ENCODE measurements around the gene RRP1B. TPM values are rescaled to one million over a fixed set of nuclear protein-coding genes. Genes with fewer than 3 reads are reported as not detected.

The RRP1B gene
- total and polyA plus RNA-seq, 2 donors (not counting 1 experiment from before 2014, with no cell fraction given): 6.0 to 22.4 TPM

DNA sequence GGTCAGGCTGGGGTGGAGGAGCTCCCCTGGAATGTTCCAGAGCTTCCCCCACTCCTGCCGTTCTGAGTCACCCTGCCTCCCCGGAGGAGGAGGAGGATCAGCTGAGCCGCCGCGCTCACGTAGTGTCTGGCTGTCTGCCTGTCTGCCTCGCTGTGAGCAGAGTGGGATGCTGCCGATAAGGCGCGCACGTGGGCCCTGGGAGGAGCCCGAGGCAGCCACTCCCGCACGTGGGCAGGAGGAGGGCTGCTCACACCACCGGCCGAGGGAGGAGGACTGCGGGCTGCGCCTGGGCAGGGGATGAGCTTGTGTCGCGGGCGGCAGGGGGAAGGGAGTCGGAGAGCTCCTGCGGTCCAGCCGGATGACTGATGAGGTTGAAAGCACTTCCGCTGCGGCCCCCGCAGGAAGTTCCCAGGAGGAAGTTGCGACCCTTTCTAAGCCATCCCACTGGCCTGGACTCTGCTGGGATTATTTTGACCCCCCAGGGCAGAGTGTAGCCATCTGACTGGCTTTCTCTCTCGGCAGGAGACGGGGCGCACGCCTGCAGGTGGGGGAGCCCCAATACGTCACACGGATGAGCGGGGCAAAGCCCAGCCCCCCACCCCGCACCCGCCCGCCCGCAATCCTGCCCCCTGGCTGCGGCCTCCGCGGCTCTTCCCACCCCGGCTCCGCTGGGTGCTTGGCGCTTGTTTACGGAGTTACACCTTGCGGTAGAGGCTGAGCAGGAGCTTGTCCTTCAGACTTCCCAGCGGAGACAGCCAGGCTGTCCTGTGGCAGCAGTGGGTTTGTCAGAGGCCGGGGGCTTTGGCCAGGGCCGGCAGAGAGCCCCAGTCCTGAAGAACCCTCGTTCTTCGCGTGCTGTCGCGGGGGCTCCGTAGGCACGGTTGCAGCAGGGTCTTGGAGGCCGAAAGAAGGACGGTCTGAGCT, 69.4 kb downstream of the RRP1B start:
- ChIA-PET CTCF (interaction anchor here (0.6 to 1.6 kb wide), 7 partner anchors 9 to 210 kb away, joined by 3 to 7 read pairs (median 4); partner anchors contain the start of genes PDXK and RRP1), POLR2A (interaction anchor here (0.6 to 1.2 kb wide), 5 partner anchors 9 to 1851 kb away, joined by 3 to 5 read pairs (median 4); no protein-coding TSS in a partner anchor)
- Histone ChIP-seq H3K4me3 (ENCODE audit: control extremely low read depth in 1 of 5, extremely low read depth in 1 of 5, insufficient read depth in 1 of 5, low read depth in 2 of 5, low read length in 4 of 5) (peak overlapping the region in 4 of 5 experiments; percentile 53 to 62 (median 60)), H3K36me3 (replicated peaks in 1 of 2; ENCODE audit: control extremely low read depth in 1 of 2, control insufficient read depth in 1 of 2, extremely low read depth in 1 of 2, insufficient read depth in 2 of 2, low read length in 1 of 2) (peaks cover 0 to 3% of the 10 kb centered on the region in 2 experiments), H3K27me3 (replicated peaks in 1 of 4; ENCODE audit: control extremely low read depth in 1 of 4, control insufficient read depth in 3 of 4, insufficient read depth in 4 of 4, low read length in 3 of 4) (no peaks in the 10 kb centered on the region), H3K9me3 (ENCODE audit: control extremely low read depth in 1 of 3, control insufficient read depth in 2 of 3, insufficient read depth in 1 of 3, low read length in 2 of 3) (no peaks in the 10 kb centered on the region), H2AFZ (ENCODE audit: insufficient read depth, low read depth, low read length, poor library complexity, severe bottlenecking) (peak overlapping the region; percentile 40), H4K20me1 (ENCODE audit: control insufficient read depth, insufficient read depth, low read length, poor library complexity, severe bottlenecking) (peaks cover 61% of the 10 kb centered on the region), H3K4me2 (replicated peaks; ENCODE audit: low read depth, low read length, poor library complexity, severe bottlenecking) (peak overlapping the region; percentile 99), H3K9ac (ENCODE audit: low read length) (peak overlapping the region; percentile 75), H3K27ac (ENCODE audit: low read length in 2 of 2) (peak overlapping the region; percentile 18 to 77), H3K4me1 (ENCODE audit: control insufficient read depth in 2 of 2, insufficient read depth in 2 of 2, low read length in 2 of 2) (peaks cover 44 to 54% of the 10 kb centered on the region in 2 donors), H3K79me2 (ENCODE audit: control insufficient read depth, insufficient read depth, low read length) (peaks cover 56% of the 10 kb centered on the region)
- DNase-seq (peak; percentile 85), ATAC-seq (ENCODE audit: low read depth) (peak; percentile 76)
- Mint-ChIP-seq H3K27ac (peak overlapping the region; percentile 86), H3K9me3 (ENCODE audit: insufficient read depth) (no peaks in the 10 kb centered on the region), H3K4me3 (peak overlapping the region; percentile 95), H3K27me3 (no peaks in the 10 kb centered on the region), H3K4me1 (peaks cover 48% of the 10 kb centered on the region)
- intact Hi-C loops (cut with micrococcal nuclease): loop anchor here (1.0 to 5.0 kb wide), 2 partner anchors 9 to 1379 kb away; partner anchors contain the start of gene PDXK
- WGBS (ENCODE audit: insufficient coverage): 13% methylated on average over 50 of the region's 59 CpGs
- TF ChIP-seq, protein P1, sequence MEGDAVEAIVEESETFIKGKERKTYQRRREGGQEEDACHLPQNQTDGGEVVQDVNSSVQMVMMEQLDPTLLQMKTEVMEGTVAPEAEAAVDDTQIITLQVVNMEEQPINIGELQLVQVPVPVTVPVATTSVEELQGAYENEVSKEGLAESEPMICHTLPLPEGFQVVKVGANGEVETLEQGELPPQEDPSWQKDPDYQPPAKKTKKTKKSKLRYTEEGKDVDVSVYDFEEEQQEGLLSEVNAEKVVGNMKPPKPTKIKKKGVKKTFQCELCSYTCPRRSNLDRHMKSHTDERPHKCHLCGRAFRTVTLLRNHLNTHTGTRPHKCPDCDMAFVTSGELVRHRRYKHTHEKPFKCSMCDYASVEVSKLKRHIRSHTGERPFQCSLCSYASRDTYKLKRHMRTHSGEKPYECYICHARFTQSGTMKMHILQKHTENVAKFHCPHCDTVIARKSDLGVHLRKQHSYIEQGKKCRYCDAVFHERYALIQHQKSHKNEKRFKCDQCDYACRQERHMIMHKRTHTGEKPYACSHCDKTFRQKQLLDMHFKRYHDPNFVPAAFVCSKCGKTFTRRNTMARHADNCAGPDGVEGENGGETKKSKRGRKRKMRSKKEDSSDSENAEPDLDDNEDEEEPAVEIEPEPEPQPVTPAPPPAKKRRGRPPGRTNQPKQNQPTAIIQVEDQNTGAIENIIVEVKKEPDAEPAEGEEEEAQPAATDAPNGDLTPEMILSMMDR (IDR thresholded peaks at IDR 0.05): peak; percentile 43
- TF ChIP-seq EZH2 (IDR thresholded peaks at IDR 0.05; ENCODE audit: borderline replicate concordance, insufficient read depth, low read depth, low read length, poor library complexity, severe bottlenecking): no peak

DNA sequence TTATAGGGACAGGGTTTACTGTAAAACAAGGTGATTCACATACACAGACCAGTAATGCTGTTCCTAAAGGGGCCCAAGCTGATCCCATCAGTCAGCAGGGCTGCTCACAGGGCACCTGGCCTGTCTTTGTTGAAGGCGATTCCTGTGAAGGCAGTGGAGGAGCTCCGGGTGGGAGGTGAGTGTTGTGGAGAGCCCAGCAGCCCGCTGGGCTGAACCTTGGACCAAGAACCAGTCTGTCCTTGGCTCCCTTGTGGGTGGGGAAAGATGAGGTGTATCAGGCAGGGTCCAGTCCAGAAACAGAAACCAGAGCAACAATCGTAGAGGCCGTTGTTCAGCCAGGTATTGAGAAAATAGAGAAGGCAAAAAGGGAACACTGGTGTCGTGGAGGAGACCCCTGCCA, 72.1 kb downstream of the RRP1B start:
- no peak overlapping the region for H3K27ac ChIP-seq (ENCODE audit: low read length in 2 of 2)
- ChIA-PET CTCF (no interaction called here), POLR2A (no interaction called here)

More for the DNA sequence above, 72.1 kb downstream of the RRP1B start:
- Mint-ChIP-seq H3K27ac (no peak overlapping the region), H3K27me3 (no peaks in the 10 kb centered on the region), H3K4me3 (no peak overlapping the region), H3K9me3 (ENCODE audit: insufficient read depth) (no peaks in the 10 kb centered on the region), H3K4me1 (peaks cover 30% of the 10 kb centered on the region)
- no peak for TF ChIP-seq EZH2 (IDR thresholded peaks at IDR 0.05; ENCODE audit: borderline replicate concordance, insufficient read depth, low read depth, low read length, poor library complexity, severe bottlenecking)
- TF ChIP-seq, protein P1 (IDR thresholded peaks at IDR 0.05): no peak
- Histone ChIP-seq H4K20me1 (ENCODE audit: control insufficient read depth, insufficient read depth, low read length, poor library complexity, severe bottlenecking) (peaks cover 71% of the 10 kb centered on the region), H2AFZ (ENCODE audit: insufficient read depth, low read depth, low read length, poor library complexity, severe bottlenecking) (no peak overlapping the region), H3K27me3 (replicated peaks in 1 of 4; ENCODE audit: control extremely low read depth in 1 of 4, control insufficient read depth in 3 of 4, insufficient read depth in 4 of 4, low read length in 3 of 4) (no peaks in the 10 kb centered on the region), H3K4me2 (replicated peaks; ENCODE audit: low read depth, low read length, poor library complexity, severe bottlenecking) (no peak overlapping the region), H3K9ac (ENCODE audit: low read length) (no peak overlapping the region), H3K4me3 (ENCODE audit: control extremely low read depth in 1 of 5, extremely low read depth in 1 of 5, insufficient read depth in 1 of 5, low read depth in 2 of 5, low read length in 4 of 5) (no peak overlapping the region), H3K79me2 (ENCODE audit: control insufficient read depth, insufficient read depth, low read length) (peaks cover 35% of the 10 kb centered on the region), H3K4me1 (ENCODE audit: control insufficient read depth in 2 of 2, insufficient read depth in 2 of 2, low read length in 2 of 2) (peaks cover 23 to 30% of the 10 kb centered on the region in 2 donors), H3K9me3 (ENCODE audit: control extremely low read depth in 1 of 3, control insufficient read depth in 2 of 3, insufficient read depth in 1 of 3, low read length in 2 of 3) (peaks cover 0 to 3% (median 0%) of the 10 kb centered on the region in 3 donors), H3K36me3 (replicated peaks in 1 of 2; ENCODE audit: control extremely low read depth in 1 of 2, control insufficient read depth in 1 of 2, extremely low read depth in 1 of 2, insufficient read depth in 2 of 2, low read length in 1 of 2) (peaks cover 0 to 3% of the 10 kb centered on the region in 2 experiments)
- WGBS (ENCODE audit: insufficient coverage): 87% methylated on average over 6 of the region's 6 CpGs
- DNase-seq (no peak), ATAC-seq (ENCODE audit: low read depth) (no peak)
- intact Hi-C loops (cut with micrococcal nuclease): no loop called here

Data from B cell (primary cell).